Spleen (tissue), 11 donors: ENCODE measurements around the gene PLXNB2. TPM values are rescaled to one million over a fixed set of nuclear protein-coding genes. Genes with fewer than 3 reads are reported as not detected.

Experiments used
- DNase-seq: peaks from one replicate; pipeline ENCODE4 v3.0.0-alpha.2; 2020
- H3K27ac ChIP-seq, 8 donors: fragments of 200-600 bp; sonication (generic) in 7 of 8; 1 replicate in 4 of 8; 2 replicates in 4 of 8; pipeline versions ENCODE4 v1.5.0 to v1.8.0; 2016 to 2021; ENCODE audit warnings: inconsistent platforms in 4 of 8, mild to moderate bottlenecking in 4 of 8, moderate library complexity in 1 of 8
- H3K27me3 ChIP-seq, 7 donors: fragments of 200-600 bp; sonication (generic) in 6 of 7; replicated peaks in 1 of 7; 1 replicate in 4 of 7; 2 replicates in 3 of 7; pipeline versions ENCODE4 v1.5.0 to v1.8.0; 2016 to 2021; ENCODE audit warnings: inconsistent platforms in 3 of 7, mild to moderate bottlenecking in 1 of 7
- H3K36me3 ChIP-seq, 6 donors: fragments of 200-600 bp; sonication (generic) in 5 of 6; 1 replicate in 4 of 6; 2 replicates in 2 of 6; pipeline versions ENCODE4 v1.5.0 to v1.8.0; 2016 to 2021; ENCODE audit warnings: inconsistent platforms in 2 of 6
- H3K4me1 ChIP-seq, 6 donors: fragments of 200-600 bp; sonication (generic) in 5 of 6; 1 replicate in 3 of 6; 2 replicates in 3 of 6; pipeline versions ENCODE4 v1.5.0 to v1.8.0; 2016 to 2021; ENCODE audit warnings: inconsistent platforms in 3 of 6
- H3K4me3 ChIP-seq, 8 donors: fragments of 200-600 bp; sonication (generic) in 7 of 8; 1 replicate in 4 of 8; 2 replicates in 4 of 8; pipeline versions ENCODE4 v1.5.0 to v1.8.0; 2016 to 2021; ENCODE audit warnings: inconsistent platforms in 4 of 8, mild to moderate bottlenecking in 4 of 8, moderate library complexity in 2 of 8
- H3K9me3 ChIP-seq, 8 donors: fragments of 200-600 bp; sonication (generic) in 7 of 8; 1 replicate in 4 of 8; 2 replicates in 4 of 8; pipeline versions ENCODE4 v1.5.0 to v1.8.0; 2016 to 2021; ENCODE audit warnings: inconsistent platforms in 4 of 8
- CTCF ChIP-seq, 11 experiments: fragments of 200-600 bp in 7 of 11; fragments of 450-650 bp in 4 of 11; sonication (generic) in 4 of 11; IDR thresholded peaks in 8 of 11; conservative IDR thresholded peaks in 3 of 11; 1 replicate in 7 of 11; 2 replicates in 4 of 11; pipeline versions ENCODE4 v1.4.0 to v1.8.0; 2016 to 2021; ENCODE audit warnings: antibody characterized with exemption in 11 of 11, inconsistent platforms in 4 of 11, mild to moderate bottlenecking in 1 of 11
- POLR2A ChIP-seq, 3 donors: fragments of 450-650 bp; IDR thresholded peaks; one replicate each; pipeline ENCODE4 v1.5.1; 2017; ENCODE audit warnings: antibody characterized with exemption in 3 of 3, mild to moderate bottlenecking in 1 of 3
- POLR2AphosphoS5 ChIP-seq, 3 donors: sonication (generic); formaldehyde crosslinking; IDR thresholded peaks; one replicate each; pipeline ENCODE4 v1.5.1; 2017; ENCODE audit warnings: antibody characterized with exemption in 3 of 3
- WGBS, 5 donors: extraction: QIAGEN DNeasy Blood & Tissue Kit in 3 of 5; methylation state at CpG; one replicate each; pipeline versions ENCODE4 v1.1.5 to v1.1.7; 2013 to 2018; 5-methylcytosine and 5-hydroxymethylcytosine counted together
- intact Hi-C: fragments of 100-400 bp; cut with DNase I; formaldehyde crosslinking; loops from one replicate; pipeline ENCODE4 v1.15.0; 2023; ENCODE audit warnings: low total_unique reads
- polyA plus RNA-seq, 3 donors: library from polyadenylated mRNA; stranded (reverse); fragments of 200-250 nt; gene quantifications; one replicate each; pipeline ENCODE4 v1.2.1, GENCODE V29; 2013
- total RNA-seq, 7 donors: library from RNA; depleted of rRNA in 3 of 7; stranded (reverse); fragments of >200 nt in 3 of 7; fragmentation: NEBNext Ultra II Directional in 4 of 7; extraction: Animal tissue kit (Norgen Biotek cat#: 25700) in 4 of 7; gene quantifications; one replicate each; pipeline versions ENCODE4 v1.1.0 to v1.2.1, GENCODE V29; 2016 to 2021
- donor health status: healthy with polysubstance abuse.
- donor health status: DM: no; HTN: no; CAD: no; lungs with moderate emphysema.
- donor health status: DM: no; HTN: no; CAD: no.
- donor health status: Bipolar disorder and iron deficiency.
- donor health status: healthy.
- donor health status: DM: no; HTN: no; CAD: no.
- donor health status: DM: yes; HTN: yes; CAD: no.

PLXNB2 gene
- total and polyA plus RNA-seq, 10 donors, result 41.9 to 382 (median 242) TPM

- 14 to 51% (median 24%) methylated on average over 6 to 59 of the region's 59 CpGs for WGBS, 5 donors
- Histone ChIP-seq H3K4me3 (peak overlapping the region; percentile 20 to 91 (median 32)), H3K4me1 (peaks cover 77 to 100% (median 96%) of the 10 kb centered on the region in 6 donors), H3K36me3 (peaks cover 0 to 20% (median 0%) of the 10 kb centered on the region in 6 donors), H3K27ac (peak overlapping the region in 7 of 8 donors; percentile 43 to 96 (median 91)), H3K9me3 (no peaks in the 10 kb centered on the region), H3K27me3 (peaks cover 0 to 53% (median 9%) of the 10 kb centered on the region in 7 donors)
- DNase-seq, result no peak
- TF ChIP-seq POLR2AphosphoS5 (IDR thresholded peaks at IDR 0.05) (peak in 2 of 3 donors; percentile 24 to 46), POLR2A (IDR thresholded peaks at IDR 0.05) (no peak), CTCF (IDR thresholded peaks at IDR 0.05 in 8 of 11, conservative IDR thresholded peaks at IDR 0.05 in 3 of 11) (peak in 2 of 11 experiments; percentile 12 to 44)
- intact Hi-C loops, result no loop called here
Measured at GRCh38 chr22:50298937-50299784, 8.3 kb downstream of the PLXNB2 start.

DNA sequence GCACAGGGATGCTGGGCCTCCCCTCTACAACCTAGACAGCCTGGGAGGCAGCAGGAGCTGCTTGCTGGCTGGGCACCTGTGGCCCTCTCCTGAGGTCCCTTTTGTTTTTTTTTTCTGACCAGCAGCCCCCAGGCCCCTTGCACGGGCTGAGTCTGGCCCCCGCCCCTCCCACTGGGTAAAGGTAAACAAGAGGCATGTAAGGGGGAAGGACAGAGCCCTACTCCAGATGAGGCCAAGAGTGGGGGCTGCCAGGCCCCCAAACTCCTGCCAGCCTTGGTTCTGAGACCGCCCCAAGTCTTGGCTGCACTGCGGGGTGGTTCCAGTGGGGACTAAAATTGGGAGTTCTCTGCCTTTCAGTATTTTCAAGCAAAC lies 9.2 kb downstream of the PLXNB2 start:
- no peak for DNase-seq
- 70 to 92% (median 85%) methylated on average over 4 of the region's 4 CpGs for WGBS, 5 donors
- no peaks in the 10 kb centered on the region for H3K9me3 ChIP-seq
- peak overlapping the region in 7 of 8 donors; percentile 29 to 96 (median 91) for H3K27ac ChIP-seq
- H3K4me3 ChIP-seq, result peak overlapping the region in 1 of 8 donors; percentile 32
- intact Hi-C loops, result no loop called here
- TF ChIP-seq CTCF (IDR thresholded peaks at IDR 0.05 in 8 of 11, conservative IDR thresholded peaks at IDR 0.05 in 3 of 11) (no peak), POLR2AphosphoS5 (IDR thresholded peaks at IDR 0.05) (no peak), POLR2A (IDR thresholded peaks at IDR 0.05) (no peak)
- peaks cover 0 to 11% (median 0%) of the 10 kb centered on the region in 6 donors for H3K36me3 ChIP-seq
- H3K27me3 ChIP-seq, result peaks cover 0 to 55% (median 9%) of the 10 kb centered on the region in 7 donors
- H3K4me1 ChIP-seq, result peaks cover 76 to 100% (median 96%) of the 10 kb centered on the region in 6 donors

DNA sequence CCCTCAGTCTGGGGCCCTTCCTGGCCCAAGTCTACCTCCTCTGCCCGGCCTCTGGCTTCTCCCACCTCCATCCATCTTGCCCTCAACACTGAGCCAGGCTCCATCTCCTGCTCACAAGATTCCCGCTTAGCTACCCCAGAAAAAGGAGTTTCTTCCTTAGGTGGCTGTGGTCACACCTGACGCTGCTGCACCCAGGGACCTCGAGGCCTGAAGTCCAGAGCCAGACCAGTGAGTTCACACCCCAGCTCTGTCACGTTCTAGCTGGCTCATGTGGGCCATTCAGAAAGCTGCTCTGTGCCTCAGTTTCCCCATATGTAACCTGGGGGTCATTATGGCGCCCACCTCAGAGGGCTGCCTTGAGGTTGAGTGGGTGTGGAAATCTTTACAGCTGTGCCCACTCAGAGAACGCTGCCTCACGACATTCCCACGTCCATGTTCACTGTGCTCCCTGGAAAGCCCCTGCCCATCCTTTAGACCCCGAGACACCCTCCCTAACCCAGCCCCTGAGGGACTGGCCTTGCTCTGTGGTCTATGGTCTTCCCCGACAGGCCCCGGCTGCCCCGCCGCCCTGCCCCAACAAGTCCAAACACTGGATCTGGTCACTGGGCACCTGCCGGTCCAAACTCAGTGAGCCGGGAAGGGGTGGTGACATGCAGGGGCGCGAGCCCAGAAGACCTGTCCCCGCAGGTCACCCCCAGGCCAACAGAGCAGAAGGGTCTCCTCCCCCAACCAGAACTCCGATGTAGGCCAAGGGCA lies 9.8 kb downstream of the PLXNB2 start:
- TF ChIP-seq POLR2AphosphoS5 (IDR thresholded peaks at IDR 0.05), result peak in 1 of 3 donors; percentile 39
- TF ChIP-seq CTCF (IDR thresholded peaks at IDR 0.05 in 8 of 11, conservative IDR thresholded peaks at IDR 0.05 in 3 of 11), result no peak
- H3K36me3 ChIP-seq, result peaks cover 0 to 7% (median 0%) of the 10 kb centered on the region in 6 donors
- H3K27me3 ChIP-seq, result peaks cover 0 to 61% (median 10%) of the 10 kb centered on the region in 7 donors
- DNase-seq, result no peak
- H3K4me3 ChIP-seq, result peak overlapping the region in 2 of 8 donors; percentile 11 to 32
- peaks cover 75 to 100% (median 96%) of the 10 kb centered on the region in 6 donors for H3K4me1 ChIP-seq
- peak overlapping the region; percentile 29 to 96 (median 81) for H3K27ac ChIP-seq
- WGBS, 5 donors, result 73 to 85% (median 77%) methylated on average over 11 to 20 of the region's 20 CpGs
- intact Hi-C loops, result no loop called here
- no peaks in the 10 kb centered on the region for H3K9me3 ChIP-seq
